Measurements from ENCODE around the gene DTX4.

The DTX4 gene

GRCh38 chr11:59222464-59223060 is 50.6 kb downstream of the DTX4 start:
- no peak for DNase-seq

DNA sequence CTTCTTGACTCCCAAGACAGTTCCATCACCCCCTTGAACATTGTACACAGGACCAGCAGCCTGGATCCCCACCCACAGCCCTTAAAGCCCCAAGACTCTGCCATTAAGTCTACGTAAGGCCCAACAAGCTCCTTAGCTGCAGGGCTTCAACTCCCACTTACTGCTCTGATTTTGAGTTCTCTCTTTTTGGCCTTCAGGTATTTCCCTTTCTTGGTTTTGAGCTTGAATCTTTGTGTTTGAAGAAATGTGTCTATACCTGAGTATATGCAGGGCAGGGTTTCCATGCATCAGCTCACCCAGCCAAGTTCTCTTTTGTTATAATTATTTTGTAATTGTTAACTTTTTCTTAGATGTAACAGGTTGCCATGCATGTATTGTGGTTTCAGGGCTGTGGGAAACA is 51.2 kb downstream of the DTX4 start:
- no peak for DNase-seq

DNA sequence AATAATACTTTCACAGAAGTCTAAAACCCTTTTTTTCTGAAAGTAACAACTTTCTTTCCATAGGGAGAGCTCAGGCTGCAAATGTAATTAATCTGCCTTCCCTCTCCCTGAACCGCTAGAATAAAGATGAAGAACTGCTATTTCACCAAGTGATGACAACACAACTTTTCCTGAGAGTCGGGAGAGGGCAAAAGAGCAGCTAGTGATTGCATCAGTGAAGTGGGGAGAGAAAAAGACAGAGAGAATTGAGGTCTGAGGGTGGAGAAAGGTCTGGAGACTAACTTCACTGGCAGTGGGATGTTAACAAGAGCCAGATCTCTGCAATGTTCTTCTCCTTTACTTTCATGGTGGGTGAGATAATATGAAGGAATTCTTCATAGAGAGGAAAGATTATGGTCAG is 51.7 kb downstream of the DTX4 start:
- DNase-seq, result no peak

DNA sequence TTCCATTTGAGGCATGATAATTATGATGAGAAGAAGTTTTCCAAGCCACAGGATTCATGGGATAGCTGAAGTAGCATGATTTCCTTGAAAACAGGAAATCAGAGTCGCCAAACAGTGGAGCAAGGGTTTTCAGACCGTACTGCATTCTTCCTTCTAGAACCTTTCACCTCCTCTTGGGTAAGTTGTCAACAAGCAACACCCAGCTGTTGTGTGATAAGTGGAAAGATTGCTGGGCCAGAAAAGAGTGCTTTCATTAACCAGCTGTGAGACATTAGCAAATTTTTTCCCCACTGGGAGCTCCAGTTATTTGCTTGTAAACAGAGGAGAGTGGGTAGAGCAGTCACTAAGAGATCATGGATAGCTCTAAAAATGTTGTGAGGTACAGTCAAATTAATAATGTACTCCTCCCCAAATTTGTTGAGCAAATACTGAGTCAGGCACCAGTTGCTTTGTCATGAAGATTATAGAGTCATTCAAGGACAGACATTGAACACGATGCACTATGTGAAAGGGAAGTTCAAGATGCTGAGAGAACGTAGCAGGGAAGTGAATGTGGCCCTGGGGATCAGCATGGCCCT is 52.5 kb downstream of the DTX4 start:
- no peak for DNase-seq

GRCh38 chr11:59225017-59225416 is 53.1 kb downstream of the DTX4 start:
- DNase-seq, result no peak

DNA sequence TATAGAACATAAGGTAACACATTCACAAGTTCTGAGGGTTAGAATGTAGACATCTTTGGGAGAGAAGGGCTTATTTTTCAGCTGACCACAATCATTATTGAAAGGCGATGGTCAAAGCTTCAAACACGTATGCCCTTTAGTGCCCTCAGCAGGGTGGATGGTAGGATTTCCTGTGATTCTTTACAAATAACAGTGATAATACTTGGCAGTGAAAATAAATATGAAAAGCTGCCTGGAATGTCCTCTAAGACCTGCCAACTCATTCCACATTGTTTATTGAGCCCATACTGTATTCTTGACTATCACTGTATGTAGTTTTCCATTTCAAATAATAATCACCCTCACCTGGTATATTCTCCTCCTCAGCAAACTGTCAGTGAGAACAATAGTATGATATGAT is 54.5 kb downstream of the DTX4 start:
- no peak for DNase-seq

GRCh38 chr11:59240322-59240721 is 68.4 kb downstream of the DTX4 start:
- DNase-seq, result no peak

GRCh38 chr11:59243633-59244032 is 71.7 kb downstream of the DTX4 start:
- DNase-seq, result no peak

- no peak for DNase-seq
These were observed 75.7 kb downstream of the DTX4 start for GRCh38 chr11:59247531-59248227.

- no peak for DNase-seq
These were observed 77.6 kb downstream of the DTX4 start for GRCh38 chr11:59249535-59249934.

GRCh38 chr11:59253001-59253400 is 81.1 kb downstream of the DTX4 start:
- DNase-seq, result no peak

GRCh38 chr11:59254286-59254685 is 82.4 kb downstream of the DTX4 start:
- DNase-seq, result no peak

GRCh38 chr11:59255281-59255680 is 83.3 kb downstream of the DTX4 start:
- DNase-seq, result no peak

Measured in stimulated activated CD4-positive, alpha-beta T cell treated with anti-CD3 and anti-CD28 coated beads, Interleukin-2, amount 100 ng/mL, for 48 hours (primary cell).